HG03175 (cell line): Measurements from ENCODE around the gene FAM131A.

Experiments
- ATAC-seq: cut with Tn5 transposase; IDR thresholded peaks from one replicate; pipeline ENCODE4 v1.9.1; 2021; ENCODE audit warnings: mild to moderate bottlenecking, moderate library complexity; ENCODE audit not compliant: unreplicated experiment

FAM131A gene

DNA sequence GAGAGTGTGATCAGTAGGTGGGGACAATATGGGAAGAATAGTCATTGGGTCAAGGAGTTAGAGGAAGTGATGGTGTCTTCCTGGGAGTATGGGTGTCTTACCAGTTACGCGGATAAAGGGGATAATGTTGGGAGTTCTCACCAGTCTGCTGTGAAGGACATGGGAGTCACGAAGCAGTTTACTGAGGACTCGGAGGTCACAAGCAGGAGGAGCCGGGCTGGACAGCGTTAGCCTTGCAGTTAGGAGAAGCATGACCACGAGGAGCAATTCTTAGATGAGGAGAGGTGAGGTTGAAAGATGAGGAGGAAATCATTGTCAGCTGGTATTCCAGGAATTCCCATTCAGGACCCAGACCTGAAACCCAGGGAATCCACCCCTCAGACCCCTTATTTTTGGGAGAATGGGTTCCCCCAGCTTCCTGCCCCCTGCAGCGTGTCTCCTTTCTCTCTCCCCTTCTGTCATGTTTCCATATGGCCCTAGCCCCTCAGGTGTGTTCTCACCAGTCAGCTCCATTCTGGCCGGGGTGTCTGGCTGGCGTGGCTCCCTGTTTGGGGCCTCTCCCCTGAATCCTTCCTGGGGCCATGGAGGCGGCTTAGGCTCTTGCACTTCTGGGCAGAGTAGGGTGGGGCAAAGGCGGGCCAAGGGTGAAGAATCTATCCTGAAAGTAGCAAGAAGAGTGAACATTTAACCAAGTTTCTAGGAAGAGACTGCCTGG, 38.5 kb downstream of the FAM131A start:
- ATAC-seq, result no peak

DNA sequence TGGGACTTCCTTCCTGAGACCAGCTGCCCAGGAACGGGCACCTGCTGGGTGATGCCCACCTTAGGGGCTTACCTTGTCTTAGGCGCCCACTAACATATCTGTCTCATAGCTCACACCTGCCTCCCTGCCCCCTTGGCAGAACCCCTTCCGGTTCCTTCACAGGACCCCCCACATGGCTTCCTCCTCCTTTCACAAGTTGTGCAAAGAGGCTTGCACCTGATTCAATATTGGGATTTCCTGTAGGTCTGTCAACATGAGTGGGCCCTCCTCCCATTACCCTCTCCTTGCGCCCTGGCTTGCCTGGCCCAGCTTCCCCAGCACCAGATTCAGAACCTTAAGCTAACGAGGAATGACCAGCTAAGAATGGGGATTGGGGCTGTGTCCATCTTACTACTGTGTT, 40.0 kb downstream of the FAM131A start:
- ATAC-seq, result no peak

GRCh38 chr3:184377882-184378445, 40.6 kb downstream of the FAM131A start, which contains the start of gene THPO:
THPO (minus strand) TSS chr3:184378207; CDS start chr3:184376259, 1,948 bp downstream.
- no peak for ATAC-seq

DNA sequence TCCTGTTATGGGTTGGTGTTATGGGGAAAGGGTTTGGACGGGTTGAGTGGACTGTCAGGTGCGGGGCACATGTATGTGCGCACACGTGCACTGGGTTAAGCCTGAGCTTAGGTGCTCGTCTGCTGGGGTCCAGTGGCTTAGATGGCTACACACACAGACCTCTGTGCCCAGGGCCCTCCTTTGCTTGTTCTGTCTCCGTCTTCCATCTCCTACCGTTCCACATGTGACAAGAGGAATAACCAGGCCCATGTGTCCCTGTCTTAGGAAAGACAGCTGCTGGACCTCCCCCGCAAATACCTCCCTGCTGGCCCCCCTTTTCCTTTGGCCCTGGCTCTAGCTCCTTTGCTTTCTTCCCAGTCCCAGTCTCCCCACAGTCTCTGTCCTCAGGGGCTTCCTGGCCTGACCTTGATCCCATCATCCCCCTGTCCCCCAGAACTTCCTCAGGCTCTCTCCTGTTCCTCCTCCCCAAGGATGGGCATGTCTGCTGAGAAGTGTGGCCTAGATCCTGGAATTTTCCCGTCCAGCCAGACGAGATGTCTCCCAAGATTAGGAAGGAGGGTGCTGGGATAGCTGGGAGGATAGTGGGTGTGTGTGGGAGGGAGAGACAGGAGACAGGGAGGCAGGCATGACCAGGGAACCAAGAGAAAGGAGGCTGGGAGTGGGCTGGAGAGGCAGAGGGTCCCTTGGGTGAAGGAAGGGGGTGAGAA, 41.4 kb downstream of the FAM131A start:
- ATAC-seq, result no peak

GRCh38 chr3:184379358-184380184, 42.2 kb downstream of the FAM131A start, which contains the start of gene CHRD:
CHRD (plus strand) TSS chr3:184380054; CDS start chr3:184380319, 265 bp downstream.
- ATAC-seq, result no peak

GRCh38 chr3:184380185-184380626, 42.8 kb downstream of the FAM131A start:
- no peak for ATAC-seq

- ATAC-seq, result no peak
Observed at GRCh38 chr3:184380627-184381260, 43.3 kb downstream of the FAM131A start.

- ATAC-seq, result no peak
Observed at GRCh38 chr3:184381261-184382224, 44.1 kb downstream of the FAM131A start.

- no peak for ATAC-seq
Observed at GRCh38 chr3:184382326-184383032, 45.1 kb downstream of the FAM131A start.

GRCh38 chr3:184383033-184383740, 45.8 kb downstream of the FAM131A start:
- no peak for ATAC-seq

DNA sequence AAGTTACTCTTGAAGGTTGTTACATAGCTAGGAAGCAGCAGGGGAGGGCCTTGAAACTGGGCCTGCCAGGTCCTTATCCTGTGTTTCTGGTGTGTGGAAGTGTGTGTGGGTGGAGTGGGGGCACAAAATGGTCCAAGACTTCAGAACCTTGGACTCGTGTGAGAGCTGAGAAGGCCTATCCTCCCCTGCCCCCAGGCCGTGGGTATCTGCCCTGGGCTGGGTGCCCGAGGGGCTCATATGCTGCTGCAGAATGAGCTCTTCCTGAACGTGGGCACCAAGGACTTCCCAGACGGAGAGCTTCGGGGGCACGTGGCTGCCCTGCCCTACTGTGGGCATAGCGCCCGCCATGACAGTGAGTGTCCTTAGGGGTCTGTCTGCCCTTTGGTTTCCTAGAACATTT, 46.9 kb downstream of the FAM131A start:
- no peak for ATAC-seq

- no peak for ATAC-seq
Observed at GRCh38 chr3:184384856-184385422, 47.5 kb downstream of the FAM131A start.

- ATAC-seq, result no peak
Observed at GRCh38 chr3:184386047-184386806, 48.8 kb downstream of the FAM131A start.

GRCh38 chr3:184387174-184387714, 49.8 kb downstream of the FAM131A start:
- ATAC-seq, result no peak

GRCh38 chr3:184388164-184388935, 51.0 kb downstream of the FAM131A start:
- ATAC-seq, result no peak

GRCh38 chr3:184388936-184389230, 51.5 kb downstream of the FAM131A start:
- no peak for ATAC-seq
